SJSA1 (cell line): ENCODE data around the gene SULT4A1. TPM values are rescaled to one million over a fixed set of nuclear protein-coding genes. Genes with fewer than 3 reads are reported as not detected.

Experiments
- DNase-seq, 2 experiments: peaks; one replicate each; pipeline ENCODE4 v3.0.0-alpha.2; 2015 to 2020; ENCODE audit warnings: low spot score in 2 of 2, low read depth in 1 of 2
- H3K27ac ChIP-seq: fragments of 250-450 bp; sonication (Bioruptor Pico); 2 replicates; pipeline ENCODE4 v1.5.1; 2020; ENCODE audit warnings: mild to moderate bottlenecking, moderate library complexity
- H3K27me3 ChIP-seq: fragments of 250-450 bp; sonication (Bioruptor Pico); replicated peaks from 2 replicates; pipeline ENCODE4 v1.5.1; 2020; ENCODE audit warnings: mild to moderate bottlenecking, moderate library complexity
- H3K36me3 ChIP-seq: fragments of 250-450 bp; sonication (Bioruptor Pico); 2 replicates; pipeline ENCODE4 v1.5.1; 2020; ENCODE audit warnings: mild to moderate bottlenecking
- H3K4me1 ChIP-seq: fragments of 250-450 bp; sonication (Bioruptor Pico); replicated peaks from 2 replicates; pipeline ENCODE4 v1.6.1; 2021; ENCODE audit warnings: mild to moderate bottlenecking
- H3K4me3 ChIP-seq: fragments of 250-450 bp; sonication (Bioruptor Pico); 2 replicates; pipeline ENCODE4 v1.5.1; 2020; ENCODE audit warnings: mild to moderate bottlenecking
- H3K9me3 ChIP-seq: fragments of 250-450 bp; sonication (Bioruptor Pico); replicated peaks from 2 replicates; pipeline ENCODE4 v1.5.1; 2020; ENCODE audit warnings: mild to moderate bottlenecking
- total RNA-seq: library from RNA; depleted of rRNA; stranded (reverse); fragments of >200 nt; shearing (Covaris generic); gene quantifications from 2 replicates; pipeline ENCODE4 v1.2.3, GENCODE V29; 2014

SULT4A1 gene
- total RNA-seq, 1 experiment from 2014 or later = not detected

- DNase-seq = no peak
- Histone ChIP-seq H3K27me3 (peaks cover 6% of the 10 kb centered on the region), H3K27ac (no peak overlapping the region), H3K9me3 (no peaks in the 10 kb centered on the region), H3K4me3 (no peak overlapping the region), H3K4me1 (no peaks in the 10 kb centered on the region), H3K36me3 (no peaks in the 10 kb centered on the region)
These were observed 22.5 kb downstream of the SULT4A1 start for GRCh38 chr22:43839781-43840180.

DNA sequence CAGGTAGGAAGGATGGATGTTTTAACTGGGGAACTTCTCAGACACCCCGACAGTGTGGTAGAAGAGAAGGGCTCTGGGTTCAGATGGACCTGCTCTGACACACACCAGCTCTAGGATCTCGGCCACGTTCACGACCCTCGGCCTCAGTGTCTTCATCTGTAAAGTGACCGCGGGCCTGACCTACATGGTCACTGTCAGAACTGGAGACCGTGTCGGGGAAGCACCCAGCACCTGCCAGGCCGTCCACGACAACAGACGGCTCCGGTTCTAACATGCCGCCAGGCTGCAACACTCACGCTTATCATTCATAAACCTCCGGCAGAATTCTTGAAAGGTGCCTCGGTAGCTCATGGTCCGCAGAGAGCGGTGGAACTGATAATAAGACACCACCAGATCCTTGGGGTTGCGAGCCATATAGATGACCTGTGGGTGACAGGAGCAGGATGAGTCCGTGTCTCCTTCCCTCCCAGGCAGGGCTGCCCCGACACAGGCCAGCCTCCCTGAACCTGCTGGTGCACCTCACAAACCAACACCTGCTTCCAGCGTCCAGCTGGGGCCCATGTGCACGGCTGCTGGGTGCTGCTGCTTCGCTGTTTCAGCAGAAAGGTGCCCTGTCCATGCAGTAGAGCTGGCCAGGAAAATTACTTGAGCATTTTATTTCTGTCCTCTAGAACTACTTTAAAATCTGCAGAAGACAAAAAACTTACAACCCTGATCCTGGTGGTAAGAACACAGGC is 23.6 kb downstream of the SULT4A1 start:
- Histone ChIP-seq H3K36me3 (no peaks in the 10 kb centered on the region), H3K4me3 (no peak overlapping the region), H3K4me1 (no peaks in the 10 kb centered on the region), H3K9me3 (no peaks in the 10 kb centered on the region), H3K27ac (no peak overlapping the region), H3K27me3 (peaks cover 6% of the 10 kb centered on the region)
- no peak for DNase-seq

DNA sequence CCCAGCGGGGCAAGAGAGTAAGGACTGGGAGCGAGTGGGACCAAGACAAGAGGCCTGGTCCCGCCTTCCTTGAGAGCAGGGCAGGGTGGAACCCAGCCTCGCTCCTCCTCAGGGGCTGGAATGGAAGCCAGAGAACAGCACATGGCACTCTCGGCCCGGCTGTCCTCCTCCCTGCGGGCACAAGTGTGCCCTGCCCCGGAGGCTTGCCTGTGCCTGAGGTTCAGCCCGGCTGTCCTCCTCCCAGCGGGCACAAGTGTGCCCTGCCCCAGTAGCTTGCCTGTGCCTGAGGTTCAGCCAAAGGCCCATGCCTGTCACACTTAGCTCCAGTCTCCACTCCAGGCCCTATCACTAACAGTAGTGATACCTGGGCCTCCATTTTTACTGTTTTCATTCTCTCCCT is 24.2 kb downstream of the SULT4A1 start:
- Histone ChIP-seq H3K36me3 (no peaks in the 10 kb centered on the region), H3K27ac (no peak overlapping the region), H3K9me3 (no peaks in the 10 kb centered on the region)

GRCh38 chr22:43837666-43838065 is 24.6 kb downstream of the SULT4A1 start:
- Histone ChIP-seq H3K4me1 (no peaks in the 10 kb centered on the region), H3K27me3 (peaks cover 6% of the 10 kb centered on the region), H3K36me3 (no peaks in the 10 kb centered on the region), H3K9me3 (no peaks in the 10 kb centered on the region), H3K4me3 (no peak overlapping the region), H3K27ac (no peak overlapping the region)
- DNase-seq = no peak

More for the DNA sequence above, 24.2 kb downstream of the SULT4A1 start:
- Histone ChIP-seq H3K4me1 (no peaks in the 10 kb centered on the region), H3K27me3 (peaks cover 6% of the 10 kb centered on the region), H3K4me3 (no peak overlapping the region)
- no peak for DNase-seq

DNA sequence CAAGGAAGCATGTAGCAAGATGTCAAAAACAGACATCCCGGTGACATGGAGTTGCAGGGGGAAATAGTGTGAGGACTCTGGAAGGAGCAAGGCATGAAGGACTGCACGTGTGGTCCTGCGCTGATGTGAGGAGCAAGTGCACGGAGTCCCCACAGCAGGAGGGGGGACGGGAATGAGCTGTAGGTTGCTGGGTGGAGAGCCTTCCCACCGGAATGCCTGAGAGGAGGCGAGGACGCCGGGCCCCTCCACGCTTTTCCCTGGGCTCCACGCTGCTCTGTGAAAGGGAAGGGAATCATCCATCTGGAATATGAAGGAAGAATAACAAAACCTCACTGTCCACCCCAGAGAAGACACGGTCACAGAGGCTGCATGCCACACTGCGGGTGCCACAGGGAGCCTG is 26.6 kb downstream of the SULT4A1 start:
- Histone ChIP-seq H3K4me1 (no peaks in the 10 kb centered on the region), H3K36me3 (no peaks in the 10 kb centered on the region), H3K27me3 (peaks cover 6% of the 10 kb centered on the region; the same call in 1 of the 2 replicates), H3K4me3 (no peak overlapping the region), H3K9me3 (no peaks in the 10 kb centered on the region), H3K27ac (no peak overlapping the region)
- DNase-seq = no peak

DNA sequence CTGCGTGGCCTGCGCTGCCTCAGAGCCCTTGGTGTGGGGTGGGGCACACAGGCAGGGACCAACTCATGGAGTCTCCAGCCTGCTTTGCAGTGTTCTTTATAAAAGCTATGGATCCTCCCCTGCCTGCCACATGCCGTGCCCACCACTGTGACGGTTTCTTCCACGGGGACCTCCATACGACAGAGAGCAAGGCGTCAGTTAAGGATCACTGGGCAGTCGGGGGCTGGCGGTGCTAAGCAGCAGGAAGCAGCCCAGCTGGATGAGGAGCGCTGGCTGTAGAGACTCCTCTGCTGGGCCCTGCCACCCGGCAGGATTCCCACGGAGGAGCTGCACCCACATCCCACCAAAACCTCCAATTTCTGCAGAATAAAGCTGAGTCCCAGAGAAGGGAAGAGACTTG is 27.1 kb downstream of the SULT4A1 start:
- H3K4me1 ChIP-seq = no peaks in the 10 kb centered on the region
- no peak for DNase-seq
- H3K36me3 ChIP-seq = no peaks in the 10 kb centered on the region
- H3K27ac ChIP-seq = no peak overlapping the region
- H3K27me3 ChIP-seq = peaks cover 6% of the 10 kb centered on the region; the same call in 1 of the 2 replicates
- no peak overlapping the region for H3K4me3 ChIP-seq
- H3K9me3 ChIP-seq = no peaks in the 10 kb centered on the region

GRCh38 chr22:43833286-43834240 is 28.8 kb downstream of the SULT4A1 start:
- DNase-seq = no peak
- H3K4me1 ChIP-seq = no peaks in the 10 kb centered on the region
- no peak overlapping the region for H3K27ac ChIP-seq
- H3K4me3 ChIP-seq = no peak overlapping the region
- H3K36me3 ChIP-seq = no peaks in the 10 kb centered on the region
- no peaks in the 10 kb centered on the region for H3K9me3 ChIP-seq
- no peaks in the 10 kb centered on the region for H3K27me3 ChIP-seq

DNA sequence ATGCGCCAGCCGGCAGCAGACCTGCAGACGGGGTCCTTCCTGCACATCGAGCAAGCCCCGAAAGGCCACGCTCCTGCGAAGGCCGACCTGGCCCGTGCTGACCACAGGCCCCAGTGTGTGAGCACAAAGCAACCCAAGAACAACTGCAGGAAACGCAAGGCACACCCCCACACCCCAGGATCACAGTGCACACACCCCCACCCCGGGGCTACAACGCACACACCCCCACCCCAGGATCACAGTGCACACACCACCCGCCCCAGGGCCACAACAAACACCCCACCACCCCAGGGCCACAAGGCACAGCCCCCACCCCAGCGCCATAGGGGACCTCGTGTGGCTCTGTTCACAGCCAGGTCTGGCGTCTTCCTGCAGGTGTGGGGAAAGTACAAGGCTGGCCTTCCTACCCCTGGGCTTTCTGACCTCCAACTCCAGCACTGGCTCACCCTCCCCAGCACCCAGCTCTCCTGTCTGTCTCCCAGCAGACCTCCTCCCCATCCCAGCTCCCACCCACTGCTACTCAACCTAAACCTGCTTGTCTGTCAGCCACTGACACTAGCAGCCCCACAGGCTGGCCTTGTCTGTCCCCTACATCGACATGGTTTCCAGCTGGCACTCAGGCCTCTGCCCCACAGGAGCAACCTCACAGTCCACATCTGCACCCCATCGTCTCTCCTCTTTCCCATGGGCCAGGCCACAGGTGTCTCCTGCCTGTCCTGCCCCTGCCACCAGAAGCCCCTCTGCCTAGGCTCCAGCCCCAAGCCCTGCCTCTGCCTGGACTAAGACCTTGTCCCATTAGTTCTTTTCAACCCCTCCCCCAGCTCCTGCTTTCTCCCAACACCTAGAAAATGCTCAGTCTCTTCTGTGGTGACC is 29.7 kb downstream of the SULT4A1 start:
- no peak for DNase-seq
- Histone ChIP-seq H3K4me3 (no peak overlapping the region), H3K4me1 (no peaks in the 10 kb centered on the region), H3K27ac (no peak overlapping the region), H3K9me3 (no peaks in the 10 kb centered on the region), H3K27me3 (no peaks in the 10 kb centered on the region), H3K36me3 (no peaks in the 10 kb centered on the region)

DNA sequence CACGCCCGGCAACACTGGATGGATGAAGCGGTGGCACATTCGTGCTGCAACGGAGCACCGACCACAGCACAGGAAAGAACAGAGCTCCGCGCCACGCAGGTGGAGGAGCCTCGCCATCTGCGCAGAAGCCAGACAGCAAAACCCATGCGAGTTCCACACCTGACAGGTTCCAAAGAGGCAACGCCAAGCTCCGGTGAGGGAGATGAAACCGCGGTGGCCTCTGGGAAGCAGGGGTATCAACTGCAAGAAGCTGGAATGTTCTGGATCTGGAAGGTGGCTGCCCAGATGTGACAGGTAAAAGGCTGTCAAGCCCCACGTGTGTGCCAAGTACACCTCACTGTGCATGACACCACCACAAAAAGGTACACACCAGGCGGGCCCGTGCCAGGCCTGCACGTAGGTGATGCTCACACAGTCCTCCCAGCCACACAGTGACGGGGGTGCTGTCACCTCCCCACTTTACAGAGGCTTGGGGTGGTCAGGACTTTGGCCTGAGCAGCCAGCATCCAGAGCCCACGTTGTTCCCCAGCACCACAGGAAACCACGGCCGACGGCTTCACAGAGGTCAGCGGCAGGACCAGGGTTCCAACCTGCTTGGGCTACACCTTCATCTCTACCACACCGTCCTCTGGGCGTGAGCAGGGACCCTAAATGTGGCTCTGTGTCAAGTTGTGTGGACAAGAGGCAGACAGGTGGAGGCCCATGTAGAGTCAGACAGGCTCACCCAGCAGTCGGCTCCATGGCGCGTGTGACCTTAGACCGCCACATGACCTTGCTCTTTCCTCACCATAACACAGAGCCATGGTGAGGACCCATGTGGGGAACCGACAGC is 30.5 kb downstream of the SULT4A1 start:
- no peak overlapping the region for H3K27ac ChIP-seq
- H3K4me1 ChIP-seq = no peaks in the 10 kb centered on the region
- H3K36me3 ChIP-seq = no peaks in the 10 kb centered on the region
- H3K4me3 ChIP-seq = no peak overlapping the region
- H3K9me3 ChIP-seq = no peaks in the 10 kb centered on the region
- no peak for DNase-seq
- H3K27me3 ChIP-seq = no peaks in the 10 kb centered on the region

GRCh38 chr22:43830931-43831560 is 31.3 kb downstream of the SULT4A1 start:
- no peak overlapping the region for H3K4me3 ChIP-seq
- no peaks in the 10 kb centered on the region for H3K9me3 ChIP-seq
- H3K4me1 ChIP-seq = no peaks in the 10 kb centered on the region
- H3K27ac ChIP-seq = no peak overlapping the region
- H3K36me3 ChIP-seq = no peaks in the 10 kb centered on the region
- no peak for DNase-seq
- H3K27me3 ChIP-seq = no peaks in the 10 kb centered on the region

- DNase-seq = no peak
- Histone ChIP-seq H3K27me3 (peaks cover 3% of the 10 kb centered on the region; the same call in 1 of the 2 replicates), H3K4me1 (no peaks in the 10 kb centered on the region), H3K4me3 (no peak overlapping the region), H3K27ac (no peak overlapping the region), H3K9me3 (no peaks in the 10 kb centered on the region), H3K36me3 (no peaks in the 10 kb centered on the region)
These were observed 32.1 kb downstream of the SULT4A1 start for GRCh38 chr22:43829904-43830851.
